ENCODE results near the gene SHISA9.

SHISA9 gene

GRCh38 chr16:13036600-13036999 is 135.2 kb downstream of the SHISA9 start:
- DNase-seq: no peak

- DNase-seq: no peak
These were observed 137.2 kb downstream of the SHISA9 start for GRCh38 chr16:13038591-13038990.

- no peak for DNase-seq
These were observed 138.1 kb downstream of the SHISA9 start for GRCh38 chr16:13039526-13039925.

GRCh38 chr16:13041180-13041579 is 139.8 kb downstream of the SHISA9 start:
- DNase-seq: no peak

GRCh38 chr16:13041646-13042290 is 140.4 kb downstream of the SHISA9 start:
- DNase-seq: no peak

- DNase-seq: no peak
These were observed 140.9 kb downstream of the SHISA9 start for GRCh38 chr16:13042291-13042685.

- no peak for DNase-seq
These were observed 144.8 kb downstream of the SHISA9 start for GRCh38 chr16:13046061-13046821.

- no peak for DNase-seq
These were observed 145.9 kb downstream of the SHISA9 start for GRCh38 chr16:13047276-13047675.

GRCh38 chr16:13049688-13050087 is 148.3 kb downstream of the SHISA9 start:
- DNase-seq: no peak

- no peak for DNase-seq
These were observed 151.0 kb downstream of the SHISA9 start for GRCh38 chr16:13052431-13052830.

- DNase-seq: no peak
These were observed 154.1 kb downstream of the SHISA9 start for GRCh38 chr16:13055480-13055879.

- no peak for DNase-seq
These were observed 155.2 kb downstream of the SHISA9 start for GRCh38 chr16:13056607-13057006.

- DNase-seq: no peak
These were observed 159.5 kb downstream of the SHISA9 start for GRCh38 chr16:13060932-13061331.

- no peak for DNase-seq
These were observed 160.3 kb downstream of the SHISA9 start for GRCh38 chr16:13061691-13062090.

- DNase-seq: no peak
These were observed 160.8 kb downstream of the SHISA9 start for GRCh38 chr16:13062219-13062618.

- no peak for DNase-seq
These were observed 162.1 kb downstream of the SHISA9 start for GRCh38 chr16:13063457-13063856.

- DNase-seq: no peak
These were observed 163.4 kb downstream of the SHISA9 start for GRCh38 chr16:13064821-13065220.

GRCh38 chr16:13067648-13068047 is 166.2 kb downstream of the SHISA9 start:
- no peak for DNase-seq

- DNase-seq: no peak
These were observed 167.7 kb downstream of the SHISA9 start for GRCh38 chr16:13068912-13069583.

GRCh38 chr16:13070268-13070667 is 168.9 kb downstream of the SHISA9 start:
- DNase-seq: no peak

GRCh38 chr16:13076878-13077277 is 175.5 kb downstream of the SHISA9 start:
- no peak for DNase-seq

- DNase-seq: no peak
These were observed 176.4 kb downstream of the SHISA9 start for GRCh38 chr16:13077816-13078215.

GRCh38 chr16:13080531-13080930 is 179.1 kb downstream of the SHISA9 start:
- DNase-seq: no peak

GRCh38 chr16:13081825-13082331 is 180.5 kb downstream of the SHISA9 start:
- no peak for DNase-seq

All from 8988T (cell line).